ENCODE measurements around the gene HAUS5. TPM values are rescaled to one million over a fixed set of nuclear protein-coding genes. Genes with fewer than 3 reads are reported as not detected.

The HAUS5 gene
- total RNA-seq, 3 donors from 2014 or later (not counting 1 experiment from before 2014, with no cell fraction given), result 17.5 to 26.4 (median 21.6) TPM

GRCh38 chr19:35665604-35666003, 53.1 kb downstream of the HAUS5 start:
- WGBS (ENCODE audit: insufficient coverage), result 73% methylated on average over 7 of the region's 7 CpGs
- Mint-ChIP-seq H3K36me3 (no peaks in the 10 kb centered on the region), H3K27me3 (ENCODE audit: low read depth in 2 of 2) (peaks cover 7 to 11% of the 10 kb centered on the region in 2 donors), H3K4me3 (no peak overlapping the region), H3K9me3 (no peaks in the 10 kb centered on the region), H3K27ac (no peak overlapping the region), H3K4me1 (no peaks in the 10 kb centered on the region)
- no peak for ATAC-seq
- intact Hi-C loops (cut with micrococcal nuclease), result no loop called here
- Histone ChIP-seq H3K4me3 (ENCODE audit: low read length) (no peak overlapping the region), H3K27me3 (ENCODE audit: control insufficient read depth, insufficient read depth, low read length) (peaks cover 3% of the 10 kb centered on the region), H3K27ac (ENCODE audit: low read length) (no peak overlapping the region), H3K4me1 (ENCODE audit: control insufficient read depth, insufficient read depth, low read length) (no peaks in the 10 kb centered on the region), H3K9me3 (ENCODE audit: control insufficient read depth, insufficient read depth, low read length) (no peaks in the 10 kb centered on the region), H3K36me3 (ENCODE audit: control insufficient read depth, insufficient read depth, low read length) (peaks cover 25% of the 10 kb centered on the region)
- no peak for DNase-seq
- TF ChIP-seq CTCF (IDR thresholded peaks at IDR 0.05), result no peak

- Histone ChIP-seq H3K36me3 (ENCODE audit: control insufficient read depth, insufficient read depth, low read length) (peaks cover 22% of the 10 kb centered on the region), H3K27ac (ENCODE audit: low read length) (no peak within 1 kb of the TSS), H3K9me3 (ENCODE audit: control insufficient read depth, insufficient read depth, low read length) (no peaks in the 10 kb centered on the region), H3K4me1 (ENCODE audit: control insufficient read depth, insufficient read depth, low read length) (no peaks in the 10 kb centered on the region), H3K4me3 (ENCODE audit: low read length) (no peak within 1 kb of the TSS), H3K27me3 (ENCODE audit: control insufficient read depth, insufficient read depth, low read length) (peaks cover 3% of the 10 kb centered on the region)
- Mint-ChIP-seq H3K9me3 (no peaks in the 10 kb centered on the region), H3K36me3 (no peaks in the 10 kb centered on the region), H3K27ac (no peak within 1 kb of the TSS), H3K4me3 (no peak within 1 kb of the TSS), H3K4me1 (no peaks in the 10 kb centered on the region), H3K27me3 (ENCODE audit: low read depth in 2 of 2) (peaks cover 9 to 11% of the 10 kb centered on the region in 2 donors)
- no peak for TF ChIP-seq CTCF (IDR thresholded peaks at IDR 0.05)
- ATAC-seq, result no peak
- no peak for DNase-seq
- intact Hi-C loops (cut with micrococcal nuclease), result no loop called here
- WGBS (ENCODE audit: insufficient coverage), result 84% methylated on average over 16 of the region's 16 CpGs
These were observed 53.8 kb downstream of the HAUS5 start, which contains the start of gene UPK1A for GRCh38 chr19:35666251-35666913. Gene UPK1A (plus strand): TSS chr19:35666517. CDS start chr19:35666813, 296 bp downstream.

GRCh38 chr19:35669566-35669965, 57.0 kb downstream of the HAUS5 start:
- peaks cover 12% of the 10 kb centered on the region for H3K4me1 ChIP-seq (ENCODE audit: control insufficient read depth, insufficient read depth, low read length)
- no peak overlapping the region for H3K27ac ChIP-seq (ENCODE audit: low read length)
- H3K4me3 ChIP-seq (ENCODE audit: low read length), result no peak overlapping the region
- peaks cover 11% of the 10 kb centered on the region for H3K27me3 ChIP-seq (ENCODE audit: control insufficient read depth, insufficient read depth, low read length)
- no peaks in the 10 kb centered on the region for H3K9me3 Mint-ChIP-seq
- no peak for ATAC-seq
- H3K36me3 ChIP-seq (ENCODE audit: control insufficient read depth, insufficient read depth, low read length), result peaks cover 7% of the 10 kb centered on the region
- no peak for DNase-seq
- H3K4me1 Mint-ChIP-seq, result peaks cover 0 to 8% of the 10 kb centered on the region in 2 donors
- intact Hi-C loops (cut with micrococcal nuclease), result no loop called here
- no peak overlapping the region for H3K27ac Mint-ChIP-seq
- no peaks in the 10 kb centered on the region for H3K9me3 ChIP-seq (ENCODE audit: control insufficient read depth, insufficient read depth, low read length)
- H3K4me3 Mint-ChIP-seq, result no peak overlapping the region
- TF ChIP-seq CTCF (IDR thresholded peaks at IDR 0.05), result no peak
- no peaks in the 10 kb centered on the region for H3K36me3 Mint-ChIP-seq
- 82% methylated on average over 6 of the region's 6 CpGs for WGBS (ENCODE audit: insufficient coverage)
- peaks cover 26 to 29% of the 10 kb centered on the region in 2 donors for H3K27me3 Mint-ChIP-seq (ENCODE audit: low read depth in 2 of 2)

- Mint-ChIP-seq H3K9me3 (no peaks in the 10 kb centered on the region), H3K27me3 (ENCODE audit: low read depth in 2 of 2) (peaks cover 26 to 30% of the 10 kb centered on the region in 2 donors), H3K36me3 (no peaks in the 10 kb centered on the region), H3K4me3 (no peak overlapping the region), H3K27ac (no peak overlapping the region), H3K4me1 (peaks cover 0 to 8% of the 10 kb centered on the region in 2 donors)
- ATAC-seq (no peak), DNase-seq (no peak)
- TF ChIP-seq CTCF (IDR thresholded peaks at IDR 0.05), result no peak
- Histone ChIP-seq H3K27me3 (ENCODE audit: control insufficient read depth, insufficient read depth, low read length) (peaks cover 11% of the 10 kb centered on the region), H3K9me3 (ENCODE audit: control insufficient read depth, insufficient read depth, low read length) (no peaks in the 10 kb centered on the region), H3K4me1 (ENCODE audit: control insufficient read depth, insufficient read depth, low read length) (peaks cover 12% of the 10 kb centered on the region), H3K4me3 (ENCODE audit: low read length) (no peak overlapping the region), H3K36me3 (ENCODE audit: control insufficient read depth, insufficient read depth, low read length) (peaks cover 6% of the 10 kb centered on the region), H3K27ac (ENCODE audit: low read length) (no peak overlapping the region)
- WGBS (ENCODE audit: insufficient coverage), result 71% methylated on average over 4 of the region's 4 CpGs
- intact Hi-C loops (cut with micrococcal nuclease), result no loop called here
These were observed 57.4 kb downstream of the HAUS5 start for GRCh38 chr19:35669974-35670373.
